Measurements from ENCODE around the gene CATSPER3. TPM values are rescaled to one million over a fixed set of nuclear protein-coding genes. Genes with fewer than 3 reads are reported as not detected.

The CATSPER3 gene
- total and polyA plus RNA-seq, 2 of the 8 experiments (the other 6 are each of a cell fraction or from before 2014, with no cell fraction given): 0.62 TPM; not detected in 1

DNA sequence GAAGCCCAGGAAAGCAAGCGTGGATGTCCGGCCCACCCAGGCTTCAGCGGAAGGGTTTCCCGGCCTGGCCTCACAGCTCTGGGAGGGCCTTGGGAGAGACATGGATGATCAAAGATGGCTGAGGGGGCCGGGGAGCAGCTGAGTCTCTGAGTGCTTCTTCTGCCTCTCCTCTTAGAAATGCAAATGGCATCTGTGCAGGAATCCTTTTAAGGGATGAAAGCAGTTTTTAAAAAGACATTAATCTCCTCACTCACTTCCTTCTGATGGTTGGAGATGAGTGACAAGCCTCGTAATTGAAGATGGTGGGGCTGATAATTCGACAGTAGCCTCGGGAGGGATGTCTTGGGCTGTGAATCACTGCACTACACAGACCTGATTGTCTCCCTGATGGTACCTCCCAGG lies 90.6 kb downstream of the CATSPER3 start:
- Histone ChIP-seq H4K91ac (replicated peaks; ENCODE audit: insufficient read length, low read length) (no peak overlapping the region), H2BK5ac (ENCODE audit: low read depth, low read length) (no peak overlapping the region), H2BK15ac (ENCODE audit: low read length) (no peak overlapping the region), H3K18ac (ENCODE audit: extremely low read depth, low read length) (no peak overlapping the region), H3K79me2 (ENCODE audit: control insufficient read depth in 1 of 2, insufficient read depth in 2 of 2, low read length in 2 of 2) (no peaks in the 10 kb centered on the region), H3K27ac (ENCODE audit: low read depth, low read length) (no peak overlapping the region), H3K23ac (ENCODE audit: insufficient read length) (no peak overlapping the region), H3K23me2 (ENCODE audit: low read depth, low read length) (no peaks in the 10 kb centered on the region; the same call in 1 of the 2 replicates), H3K4me2 (ENCODE audit: insufficient read depth in 1 of 2, low read depth in 2 of 2, low read length in 2 of 2) (no peak overlapping the region), H3K36me3 (ENCODE audit: control insufficient read depth in 2 of 4, insufficient read depth in 4 of 4, low read length in 3 of 4) (no peaks in the 10 kb centered on the region), H2BK20ac (ENCODE audit: low read length) (no peak overlapping the region), H4K8ac (ENCODE audit: extremely low read depth, insufficient read depth, low read length) (no peak overlapping the region), H3K4me3 (ENCODE audit: extremely low read depth in 1 of 4, insufficient read depth in 2 of 4, low read depth in 3 of 4, low read length in 4 of 4) (no peak overlapping the region), H2BK12ac (ENCODE audit: low read depth, low read length) (no peak overlapping the region), H2BK120ac (replicated peaks; ENCODE audit: low read depth, low read length) (no peak overlapping the region), H3K9ac (replicated peaks in 1 of 4; ENCODE audit: extremely low read depth in 1 of 4, low read depth in 3 of 4, low read length in 3 of 4) (no peak overlapping the region), H4K5ac (ENCODE audit: insufficient read length, low read depth, low read length) (no peak overlapping the region), H3K4ac (replicated peaks; ENCODE audit: insufficient read length, low read depth, low read length) (no peak overlapping the region), H3K56ac (replicated peaks; ENCODE audit: insufficient read length, low read depth, low read length) (no peak overlapping the region), H2AFZ (ENCODE audit: low read length) (no peak overlapping the region), H2AK5ac (ENCODE audit: low read depth, low read length) (no peak overlapping the region), H3K14ac (ENCODE audit: insufficient read length) (no peak overlapping the region), H4K20me1 (replicated peaks in 1 of 2; ENCODE audit: control insufficient read depth in 1 of 2, insufficient read depth in 2 of 2, low read length in 2 of 2) (no peaks in the 10 kb centered on the region), H3K27me3 (replicated peaks in 1 of 4; ENCODE audit: control insufficient read depth in 3 of 4, extremely low read depth in 1 of 4, insufficient read depth in 3 of 4, low read length in 3 of 4) (peaks cover 0 to 18% (median 6%) of the 10 kb centered on the region in 4 experiments; a peak in 4 of 7 replicates), H3K4me1 (replicated peaks in 1 of 4; ENCODE audit: control insufficient read depth in 3 of 4, insufficient read depth in 4 of 4, low read length in 3 of 4) (0 out of 7 replicates have a peak, but pooled peaks cover 0 to 2% (median 0%) of the 10 kb centered on the region in 4 experiments), H3K79me1 (ENCODE audit: low read depth, low read length) (no peaks in the 10 kb centered on the region), H3K9me3 (ENCODE audit: insufficient read depth in 2 of 2, low read depth in 1 of 2, low read length in 1 of 2) (no peaks in the 10 kb centered on the region)
- CTCF ChIA-PET (ENCODE audit: partially characterized antibody): interaction anchor here (1.2 to 1.5 kb wide), 4 partner anchors 13 to 104 kb away, joined by 3 to 5 read pairs (median 4); no protein-coding TSS in a partner anchor
- no peak for TF ChIP-seq CBX8 (IDR thresholded peaks at IDR 0.05; ENCODE audit: borderline replicate concordance, low read depth, low read length)
- 0 out of 2 replicates have a peak, but pooled peaks have one; percentile 16 for TF ChIP-seq YY1 (IDR thresholded peaks at IDR 0.05; ENCODE audit: low read depth, low read length)
- FAIRE-seq: no peak
- no peak for DNase-seq (ENCODE audit: low read depth in 1 of 2, low spot score in 2 of 2)
- POLR2A ChIA-PET (ENCODE audit: partially characterized antibody): no interaction called here
- WGBS, 2 experiments (ENCODE audit: extremely low coverage in 1 of 2, insufficient coverage in 1 of 2, insufficient read length in 1 of 2, insufficient replicate concordance in 2 of 2, low coverage in 1 of 2, low lambda C conversion rate in 2 of 2, missing lambda C conversion rate in 1 of 2): 84% methylated on average over 8 of the region's 8 CpGs; no CpG with 5 or more reads in 1 of the 2 experiments
